Lung (tissue), 12 donors: ENCODE results near the gene CHDH. TPM values are rescaled to one million over a fixed set of nuclear protein-coding genes. Genes with fewer than 3 reads are reported as not detected.

Experiments used
- ATAC-seq: fragments of 200-7000 bp; cut with Tn5 transposase; one replicate; pipeline ENCODE4 v1.9.1; 2020; ENCODE audit warnings: moderate number of reproducible peaks; ENCODE audit not compliant: insufficient read depth, low FRiP score
- DNase-seq, 3 donors: peaks; one replicate each; pipeline ENCODE4 v3.0.0-alpha.2; 2013 to 2017
- H3K27ac ChIP-seq, 2 donors: one replicate each; pipeline ENCODE4 v1.5.1; 2013; ENCODE audit warnings: mild to moderate bottlenecking in 2 of 2, moderate library complexity in 2 of 2, control low read depth in 1 of 2, inconsistent platforms in 1 of 2, low read depth in 1 of 2, low read length in 1 of 2
- H3K27me3 ChIP-seq, 3 donors: one replicate each; pipeline ENCODE4 v1.5.1; 2013; ENCODE audit warnings: low read length in 2 of 3; ENCODE audit not compliant: control insufficient read depth in 3 of 3, insufficient read depth in 3 of 3
- H3K36me3 ChIP-seq, 4 donors: one replicate each; pipeline ENCODE4 v1.5.1; 2013; ENCODE audit warnings: low read length in 4 of 4, mild to moderate bottlenecking in 1 of 4, moderate library complexity in 1 of 4; ENCODE audit not compliant: control insufficient read depth in 4 of 4, insufficient read depth in 4 of 4
- H3K4me1 ChIP-seq, 5 donors: one replicate each; pipeline ENCODE4 v1.5.1; 2013; ENCODE audit warnings: low read length in 5 of 5, mild to moderate bottlenecking in 2 of 5, moderate library complexity in 1 of 5; ENCODE audit not compliant: control insufficient read depth in 5 of 5, insufficient read depth in 5 of 5
- H3K4me3 ChIP-seq: one replicate; pipeline ENCODE4 v1.5.1; 2013; ENCODE audit warnings: mild to moderate bottlenecking, control low read depth, moderate library complexity
- H3K9ac ChIP-seq, 2 donors: one replicate each; pipeline ENCODE4 v1.5.1; 2013; ENCODE audit warnings: low read length in 2 of 2, control low read depth in 1 of 2; ENCODE audit not compliant: insufficient read depth in 1 of 2
- H3K9me3 ChIP-seq, 4 donors: one replicate each; pipeline ENCODE4 v1.5.1; 2013; ENCODE audit warnings: low read length in 3 of 4, mild to moderate bottlenecking in 1 of 4, moderate library complexity in 1 of 4; ENCODE audit not compliant: control insufficient read depth in 4 of 4, insufficient read depth in 3 of 4
- CTCF ChIP-seq: IDR thresholded peaks from 2 replicates; pipeline ENCODE4 v1.5.1; 2012; ENCODE audit warnings: mild to moderate bottlenecking; ENCODE audit errors: control extremely low read depth, extremely low read depth
- WGBS, 2 donors: extraction: QIAGEN DNeasy Blood & Tissue Kit; methylation state at CpG; one replicate each; pipeline ENCODE4 v1.1.7; 2013; 5-methylcytosine and 5-hydroxymethylcytosine counted together
- polyA plus RNA-seq, 2 donors: library from polyadenylated mRNA; stranded (reverse); fragments of 200-250 nt; gene quantifications; one replicate each; pipeline ENCODE4 v1.2.1, GENCODE V29; 2013
- total RNA-seq, 2 donors: library from RNA; depleted of rRNA in 1 of 2; stranded (reverse); fragments of >200 nt in 1 of 2; gene quantifications; one replicate each; pipeline ENCODE4 v1.2.1, GENCODE V29; 2014 to 2021
- donor health status: control.
- donor health status: control.
- donor health status: Bipolar disorder and iron deficiency.
- donor health status: healthy.
- donor health status: DM: yes; HTN: yes; CAD: no.

Gene CHDH
- total and polyA plus RNA-seq, 4 donors, result 1.5 to 10.9 (median 2.8) TPM

- 82 to 87% methylated on average over 7 of the region's 7 CpGs for WGBS, 2 donors
- Histone ChIP-seq H3K36me3 (peaks cover 3 to 17% (median 8%) of the 10 kb centered on the region in 4 donors), H3K27me3 (no peaks in the 10 kb centered on the region), H3K4me1 (peaks cover 0 to 2% (median 0%) of the 10 kb centered on the region in 5 donors), H3K9ac (no peak overlapping the region), H3K27ac (no peak overlapping the region), H3K9me3 (no peaks in the 10 kb centered on the region), H3K4me3 (no peak overlapping the region)
- no peak for TF ChIP-seq CTCF
- ATAC-seq, result no peak
- DNase-seq, result no peak
Measured at GRCh38 chr3:53858096-53858741, 12.0 kb upstream of the CHDH start.

DNA sequence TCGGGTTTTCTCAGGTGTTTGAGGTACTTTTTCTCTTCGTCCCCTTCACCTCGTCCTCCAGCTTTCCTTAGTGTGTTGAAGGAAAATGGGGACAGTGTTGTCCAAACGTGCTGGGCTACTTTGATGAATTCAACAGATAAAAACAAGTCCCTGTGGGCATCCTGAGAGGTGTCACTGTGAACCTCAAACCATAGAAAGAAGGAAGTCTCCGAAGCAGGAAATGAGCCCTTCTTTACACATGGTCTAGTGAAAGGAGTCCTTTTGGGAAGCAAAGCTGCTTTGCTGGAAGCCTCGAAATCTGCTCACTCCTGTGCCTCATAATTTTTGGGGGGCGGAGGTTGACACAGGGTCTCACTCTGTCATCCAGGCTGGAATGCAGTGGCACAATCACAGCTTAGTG is 10.7 kb upstream of the CHDH start:
- ATAC-seq, result no peak
- Histone ChIP-seq H3K4me1 (peaks cover 0 to 2% (median 0%) of the 10 kb centered on the region in 5 donors), H3K27ac (no peak overlapping the region), H3K9ac (no peak overlapping the region), H3K9me3 (no peaks in the 10 kb centered on the region), H3K36me3 (peaks cover 0 to 8% (median 4%) of the 10 kb centered on the region in 4 donors), H3K27me3 (no peaks in the 10 kb centered on the region), H3K4me3 (no peak overlapping the region)
- WGBS, 2 donors, result 58 to 59% methylated on average over 7 of the region's 7 CpGs
- TF ChIP-seq CTCF, result no peak
- no peak for DNase-seq

DNA sequence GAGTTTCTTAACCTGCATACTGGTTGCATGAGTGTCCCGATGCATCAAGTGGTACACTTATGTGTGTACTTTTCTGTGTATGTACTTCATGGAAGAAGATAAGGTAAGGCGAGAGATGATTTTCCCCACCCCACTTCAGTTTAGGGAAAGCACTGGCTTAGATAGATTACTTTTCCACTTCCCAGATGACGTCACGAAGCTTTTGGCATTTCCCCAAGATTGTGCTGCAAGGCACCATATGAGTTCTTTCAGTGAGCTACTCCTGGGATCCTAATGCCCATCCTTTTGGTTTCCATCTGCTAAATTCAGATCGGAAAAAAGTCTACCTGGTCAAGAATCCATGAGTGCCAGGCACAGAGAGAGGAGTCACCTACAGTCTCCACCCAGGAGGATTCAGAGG is 4.7 kb upstream of the CHDH start:
- no peak for ATAC-seq
- peaks cover 0 to 9% (median 8%) of the 10 kb centered on the region in 3 donors for H3K27me3 ChIP-seq
- H3K9ac ChIP-seq, result no peak overlapping the region
- no peak overlapping the region for H3K27ac ChIP-seq
- no peak for TF ChIP-seq CTCF
- H3K4me1 ChIP-seq, result peaks cover 0 to 7% (median 3%) of the 10 kb centered on the region in 5 donors
- no peak overlapping the region for H3K4me3 ChIP-seq
- peak; percentile 72 to 86 (median 81) for DNase-seq
- no peaks in the 10 kb centered on the region for H3K36me3 ChIP-seq
- 47 to 57% methylated on average over 5 of the region's 5 CpGs for WGBS, 2 donors
- no peaks in the 10 kb centered on the region for H3K9me3 ChIP-seq

- TF ChIP-seq CTCF, result no peak
- H3K9ac ChIP-seq, result no peak overlapping the region
- 94 to 95% methylated on average over 7 of the region's 7 CpGs for WGBS, 2 donors
- ATAC-seq, result no peak
- H3K27ac ChIP-seq, result no peak overlapping the region
- peaks cover 0 to 9% (median 8%) of the 10 kb centered on the region in 3 donors for H3K27me3 ChIP-seq
- H3K4me3 ChIP-seq, result no peak overlapping the region
- no peaks in the 10 kb centered on the region for H3K36me3 ChIP-seq
- H3K4me1 ChIP-seq, result peaks cover 0 to 8% (median 3%) of the 10 kb centered on the region in 5 donors
- no peak for DNase-seq
- H3K9me3 ChIP-seq, result no peaks in the 10 kb centered on the region
Measured at GRCh38 chr3:53849916-53850315, 3.7 kb upstream of the CHDH start.
